ENCODE data around the gene BFSP1.

The BFSP1 gene

DNA sequence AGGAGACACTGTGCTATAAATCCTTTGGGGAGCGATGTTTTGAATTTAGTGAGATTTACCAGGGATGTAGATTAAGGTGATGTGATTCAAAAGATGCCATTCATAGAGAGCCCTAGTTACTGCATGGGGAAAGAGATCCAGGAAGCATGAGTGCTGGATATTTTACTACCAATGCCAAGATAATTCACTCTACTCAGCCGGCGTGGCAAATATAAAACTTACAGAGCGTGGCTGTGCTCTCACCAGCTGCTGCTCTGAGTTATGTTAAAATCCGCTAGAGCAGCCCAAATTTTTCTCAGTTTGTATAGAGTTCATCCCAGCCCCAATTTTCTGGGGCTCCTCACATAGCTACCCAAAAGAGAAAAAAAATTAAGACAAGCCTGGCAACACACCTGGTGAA is 48.6 kb downstream of the BFSP1 start:
- Mint-ChIP-seq H3K27ac (no peak overlapping the region), H3K9me3 (no peaks in the 10 kb centered on the region), H3K4me1 (peaks cover 12% of the 10 kb centered on the region), H3K27me3 (ENCODE audit: low read depth) (peaks cover 28% of the 10 kb centered on the region), H3K36me3 (ENCODE audit: low read depth) (no peaks in the 10 kb centered on the region), H3K4me3 (no peak overlapping the region)
- TF ChIP-seq, protein P1, sequence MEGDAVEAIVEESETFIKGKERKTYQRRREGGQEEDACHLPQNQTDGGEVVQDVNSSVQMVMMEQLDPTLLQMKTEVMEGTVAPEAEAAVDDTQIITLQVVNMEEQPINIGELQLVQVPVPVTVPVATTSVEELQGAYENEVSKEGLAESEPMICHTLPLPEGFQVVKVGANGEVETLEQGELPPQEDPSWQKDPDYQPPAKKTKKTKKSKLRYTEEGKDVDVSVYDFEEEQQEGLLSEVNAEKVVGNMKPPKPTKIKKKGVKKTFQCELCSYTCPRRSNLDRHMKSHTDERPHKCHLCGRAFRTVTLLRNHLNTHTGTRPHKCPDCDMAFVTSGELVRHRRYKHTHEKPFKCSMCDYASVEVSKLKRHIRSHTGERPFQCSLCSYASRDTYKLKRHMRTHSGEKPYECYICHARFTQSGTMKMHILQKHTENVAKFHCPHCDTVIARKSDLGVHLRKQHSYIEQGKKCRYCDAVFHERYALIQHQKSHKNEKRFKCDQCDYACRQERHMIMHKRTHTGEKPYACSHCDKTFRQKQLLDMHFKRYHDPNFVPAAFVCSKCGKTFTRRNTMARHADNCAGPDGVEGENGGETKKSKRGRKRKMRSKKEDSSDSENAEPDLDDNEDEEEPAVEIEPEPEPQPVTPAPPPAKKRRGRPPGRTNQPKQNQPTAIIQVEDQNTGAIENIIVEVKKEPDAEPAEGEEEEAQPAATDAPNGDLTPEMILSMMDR (IDR thresholded peaks at IDR 0.05; ENCODE audit: unreplicated experiment in 3 of 3) = no peak

GRCh38 chr20:17481661-17482060 is 49.5 kb downstream of the BFSP1 start:
- Mint-ChIP-seq H3K27me3 (ENCODE audit: low read depth) (peaks cover 24% of the 10 kb centered on the region), H3K9me3 (no peaks in the 10 kb centered on the region), H3K4me3 (no peak overlapping the region), H3K4me1 (peaks cover 12% of the 10 kb centered on the region), H3K36me3 (ENCODE audit: low read depth) (no peaks in the 10 kb centered on the region), H3K27ac (no peak overlapping the region)
- TF ChIP-seq, protein P1 (IDR thresholded peaks at IDR 0.05; ENCODE audit: unreplicated experiment in 3 of 3) = no peak

- TF ChIP-seq, protein P1 (IDR thresholded peaks at IDR 0.05; ENCODE audit: unreplicated experiment in 3 of 3) = no peak
- H3K9me3 Mint-ChIP-seq = no peaks in the 10 kb centered on the region
- H3K27ac Mint-ChIP-seq = no peak overlapping the region
- no peaks in the 10 kb centered on the region for H3K36me3 Mint-ChIP-seq (ENCODE audit: low read depth)
- H3K4me3 Mint-ChIP-seq = no peak overlapping the region
- H3K27me3 Mint-ChIP-seq (ENCODE audit: low read depth) = peaks cover 18% of the 10 kb centered on the region
- H3K4me1 Mint-ChIP-seq = peaks cover 12% of the 10 kb centered on the region
Measured at GRCh38 chr20:17480696-17481095, 50.5 kb downstream of the BFSP1 start.

DNA sequence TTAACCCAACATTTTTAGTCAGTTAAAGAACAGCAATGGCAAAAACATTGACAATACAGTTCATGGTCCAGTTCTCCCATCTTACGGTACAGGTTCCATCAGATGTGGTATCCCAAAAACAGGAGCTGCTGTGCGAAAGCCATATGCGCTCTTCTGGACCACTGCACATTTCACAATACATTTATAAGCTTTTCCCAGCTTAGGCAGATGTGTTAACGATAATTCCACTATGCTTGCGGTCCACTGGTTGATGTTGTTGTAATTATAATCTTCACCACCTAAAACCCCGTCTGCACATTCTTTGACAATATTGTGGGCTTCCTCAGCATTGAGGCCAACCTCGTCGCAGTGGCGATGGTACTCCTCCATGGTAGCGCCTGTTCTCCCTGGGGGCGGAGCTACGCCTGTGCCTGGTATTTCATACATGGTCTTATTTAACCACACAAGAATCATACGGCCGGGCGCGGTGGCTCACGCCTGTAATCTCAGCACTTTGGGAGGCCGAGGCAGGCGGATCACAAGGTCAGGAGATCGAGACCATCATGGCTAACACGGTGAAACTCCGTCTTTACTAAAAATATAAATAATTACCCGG is 52.0 kb downstream of the BFSP1 start:
- Mint-ChIP-seq H3K4me3 (no peak overlapping the region), H3K27ac (no peak overlapping the region), H3K9me3 (no peaks in the 10 kb centered on the region), H3K36me3 (ENCODE audit: low read depth) (no peaks in the 10 kb centered on the region), H3K4me1 (peaks cover 12% of the 10 kb centered on the region), H3K27me3 (ENCODE audit: low read depth) (peaks cover 18% of the 10 kb centered on the region)
- TF ChIP-seq, protein P1 (IDR thresholded peaks at IDR 0.05; ENCODE audit: unreplicated experiment in 3 of 3) = no peak

GRCh38 chr20:17473659-17474058 is 57.5 kb downstream of the BFSP1 start:
- Mint-ChIP-seq H3K36me3 (ENCODE audit: low read depth) (no peaks in the 10 kb centered on the region), H3K27me3 (ENCODE audit: low read depth) (peaks cover 12% of the 10 kb centered on the region), H3K27ac (peak overlapping the region in 2 of 3 experiments; percentile 11 to 64), H3K4me3 (no peak overlapping the region), H3K9me3 (no peaks in the 10 kb centered on the region), H3K4me1 (peaks cover 14% of the 10 kb centered on the region)
- TF ChIP-seq, protein P1 (IDR thresholded peaks at IDR 0.05; ENCODE audit: unreplicated experiment in 3 of 3) = no peak

- Mint-ChIP-seq H3K9me3 (no peaks in the 10 kb centered on the region), H3K36me3 (ENCODE audit: low read depth) (no peaks in the 10 kb centered on the region), H3K27me3 (ENCODE audit: low read depth) (peaks cover 13% of the 10 kb centered on the region), H3K4me1 (peaks cover 9% of the 10 kb centered on the region), H3K27ac (no peak overlapping the region), H3K4me3 (no peak overlapping the region)
- TF ChIP-seq, protein P1 (IDR thresholded peaks at IDR 0.05; ENCODE audit: unreplicated experiment in 3 of 3) = no peak
Measured at GRCh38 chr20:17471606-17472187, 59.5 kb downstream of the BFSP1 start.

All from nephron (organoid).